ENCODE measurements around the gene PHLDB2. TPM values are rescaled to one million over a fixed set of nuclear protein-coding genes. Genes with fewer than 3 reads are reported as not detected.

The PHLDB2 gene
- total and polyA plus RNA-seq, 2 of the 13 experiments (the other 11 are each of a cell fraction or from before 2014, with no cell fraction given), result 8.4 to 23.6 TPM

- TF ChIP-seq MXD1 (CRISPR knock-in tag; IDR thresholded peaks at IDR 0.05) (0 out of 2 replicates have a peak, but pooled peaks have one; percentile 67), MEF2D (CRISPR knock-in tag; IDR thresholded peaks at IDR 0.05) (peak; percentile 71; the same call in 1 of the 2 replicates), EP300 (IDR thresholded peaks at IDR 0.05; ENCODE audit: low read depth in 2 of 2, low read length in 2 of 2) (no peak; a peak in 1 of 4 replicates), EP300 (CRISPR knock-in tag; IDR thresholded peaks at IDR 0.05; ENCODE audit: borderline replicate concordance) (no peak; the same call in 1 of the 2 replicates), PAF1 (CRISPR knock-in tag; IDR thresholded peaks at IDR 0.05) (no peak), ZNF773 (CRISPR knock-in tag; IDR thresholded peaks at IDR 0.05; ENCODE audit: borderline replicate concordance) (0 out of 2 replicates have a peak, but pooled peaks have one; percentile 65), ZNF781 (CRISPR knock-in tag; IDR thresholded peaks at IDR 0.05; ENCODE audit: borderline replicate concordance, not compliant biosample characterization) (peak; percentile 74), SP4 (CRISPR knock-in tag; IDR thresholded peaks at IDR 0.05) (peak; percentile 34; the same call in 1 of the 2 replicates), ZBTB7A (CRISPR knock-in tag; IDR thresholded peaks at IDR 0.05) (no peak), JARID2 (CRISPR knock-in tag; IDR thresholded peaks at IDR 0.05; ENCODE audit: insufficient replicate concordance) (no peak), POGZ (CRISPR knock-in tag; IDR thresholded peaks at IDR 0.05) (peak; percentile 70), SMYD3 (CRISPR knock-in tag; IDR thresholded peaks at IDR 0.05) (peak; percentile 49; the same call in 1 of the 2 replicates), DMAP1 (CRISPR knock-in tag; IDR thresholded peaks at IDR 0.05) (peak; percentile 86), HMGA1 (CRISPR knock-in tag; conservative IDR thresholded peaks at IDR 0.05) (no peak), ESRRA (CRISPR knock-in tag; IDR thresholded peaks at IDR 0.05; ENCODE audit: low read depth) (no peak), RFX5 (IDR thresholded peaks at IDR 0.05; ENCODE audit: low read depth, low read length) (peak; percentile 37; the same call in 1 of the 2 replicates), CBX1 (IDR thresholded peaks at IDR 0.05; ENCODE audit: low read depth) (peak; percentile 51), HMG20A (CRISPR knock-in tag; IDR thresholded peaks at IDR 0.05; ENCODE audit: borderline replicate concordance) (no peak), TAF1 (CRISPR knock-in tag; IDR thresholded peaks at IDR 0.05) (peak; percentile 95), THAP11 (CRISPR knock-in tag; IDR thresholded peaks at IDR 0.05) (peak; percentile 76), MXD4 (CRISPR knock-in tag; IDR thresholded peaks at IDR 0.05) (peak; percentile 49; the same call in 1 of the 2 replicates)
- TF ChIP-seq, protein P1, sequence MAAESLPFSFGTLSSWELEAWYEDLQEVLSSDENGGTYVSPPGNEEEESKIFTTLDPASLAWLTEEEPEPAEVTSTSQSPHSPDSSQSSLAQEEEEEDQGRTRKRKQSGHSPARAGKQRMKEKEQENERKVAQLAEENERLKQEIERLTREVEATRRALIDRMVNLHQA (CRISPR knock-in tag; IDR thresholded peaks at IDR 0.05), result no peak
- TF ChIP-seq, protein P2, sequence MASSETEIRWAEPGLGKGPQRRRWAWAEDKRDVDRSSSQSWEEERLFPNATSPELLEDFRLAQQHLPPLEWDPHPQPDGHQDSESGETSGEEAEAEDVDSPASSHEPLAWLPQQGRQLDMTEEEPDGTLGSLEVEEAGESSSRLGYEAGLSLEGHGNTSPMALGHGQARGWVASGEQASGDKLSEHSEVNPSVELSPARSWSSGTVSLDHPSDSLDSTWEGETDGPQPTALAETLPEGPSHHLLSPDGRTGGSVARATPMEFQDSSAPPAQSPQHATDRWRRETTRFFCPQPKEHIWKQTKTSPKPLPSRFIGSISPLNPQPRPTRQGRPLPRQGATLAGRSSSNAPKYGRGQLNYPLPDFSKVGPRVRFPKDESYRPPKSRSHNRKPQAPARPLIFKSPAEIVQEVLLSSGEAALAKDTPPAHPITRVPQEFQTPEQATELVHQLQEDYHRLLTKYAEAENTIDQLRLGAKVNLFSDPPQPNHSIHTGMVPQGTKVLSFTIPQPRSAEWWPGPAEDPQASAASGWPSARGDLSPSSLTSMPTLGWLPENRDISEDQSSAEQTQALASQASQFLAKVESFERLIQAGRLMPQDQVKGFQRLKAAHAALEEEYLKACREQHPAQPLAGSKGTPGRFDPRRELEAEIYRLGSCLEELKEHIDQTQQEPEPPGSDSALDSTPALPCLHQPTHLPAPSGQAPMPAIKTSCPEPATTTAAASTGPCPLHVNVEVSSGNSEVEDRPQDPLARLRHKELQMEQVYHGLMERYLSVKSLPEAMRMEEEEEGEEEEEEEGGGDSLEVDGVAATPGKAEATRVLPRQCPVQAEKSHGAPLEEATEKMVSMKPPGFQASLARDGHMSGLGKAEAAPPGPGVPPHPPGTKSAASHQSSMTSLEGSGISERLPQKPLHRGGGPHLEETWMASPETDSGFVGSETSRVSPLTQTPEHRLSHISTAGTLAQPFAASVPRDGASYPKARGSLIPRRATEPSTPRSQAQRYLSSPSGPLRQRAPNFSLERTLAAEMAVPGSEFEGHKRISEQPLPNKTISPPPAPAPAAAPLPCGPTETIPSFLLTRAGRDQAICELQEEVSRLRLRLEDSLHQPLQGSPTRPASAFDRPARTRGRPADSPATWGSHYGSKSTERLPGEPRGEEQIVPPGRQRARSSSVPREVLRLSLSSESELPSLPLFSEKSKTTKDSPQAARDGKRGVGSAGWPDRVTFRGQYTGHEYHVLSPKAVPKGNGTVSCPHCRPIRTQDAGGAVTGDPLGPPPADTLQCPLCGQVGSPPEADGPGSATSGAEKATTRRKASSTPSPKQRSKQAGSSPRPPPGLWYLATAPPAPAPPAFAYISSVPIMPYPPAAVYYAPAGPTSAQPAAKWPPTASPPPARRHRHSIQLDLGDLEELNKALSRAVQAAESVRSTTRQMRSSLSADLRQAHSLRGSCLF (CRISPR knock-in tag; IDR thresholded peaks at IDR 0.05; ENCODE audit: borderline replicate concordance), result no peak; the same call in 1 of the 2 replicates
- TF ChIP-seq, protein P3, sequence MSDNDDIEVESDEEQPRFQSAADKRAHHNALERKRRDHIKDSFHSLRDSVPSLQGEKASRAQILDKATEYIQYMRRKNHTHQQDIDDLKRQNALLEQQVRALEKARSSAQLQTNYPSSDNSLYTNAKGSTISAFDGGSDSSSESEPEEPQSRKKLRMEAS (IDR thresholded peaks at IDR 0.05), result peak; percentile 78
Measured at GRCh38 chr3:111978583-111979433, 119.7 kb downstream of the PHLDB2 start, which contains the start of gene ABHD10 (continued).
